Activated CD8-positive, alpha-beta memory T cell treated with anti-CD3 and anti-CD28 coated beads, Interleukin-2, amount 50 U/mL, for 4 hours (primary cell): ENCODE data around the gene METTL1.
"Not testable (repeated sequence)": the region's sequence is repeated elsewhere in the genome, so short reads cannot be mapped to it uniquely, and the experiment has no call there.

ENCODE experiments used
- DNase-seq: peaks from one replicate; pipeline ENCODE4 v3.0.0-alpha.2; 2020

The METTL1 gene

GRCh38 chr12:57796996-57797395 is 25.1 kb upstream of the METTL1 start:
- no peak for DNase-seq

DNA sequence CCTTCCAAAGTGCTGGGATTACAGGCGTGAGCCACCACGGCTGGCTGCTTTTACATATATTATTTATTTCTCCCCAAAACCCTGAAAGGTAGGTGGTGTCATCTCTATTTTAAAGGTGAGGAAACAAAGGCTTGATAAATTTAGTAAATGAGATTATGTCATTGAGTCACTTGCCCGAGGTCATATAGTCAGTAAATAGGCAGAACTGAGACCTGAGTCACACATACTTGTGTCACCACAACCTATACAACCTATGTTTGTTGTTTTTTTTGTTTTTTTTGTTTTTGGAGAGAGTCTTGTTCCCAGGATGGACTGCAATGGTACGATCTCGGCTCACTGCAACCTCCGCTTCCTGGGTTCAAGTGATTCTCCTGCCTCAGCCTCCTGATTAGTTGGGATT is 23.4 kb upstream of the METTL1 start:
- DNase-seq, result no peak

- no peak for DNase-seq
Measured at GRCh38 chr12:57793920-57794319, 22.0 kb upstream of the METTL1 start.

DNA sequence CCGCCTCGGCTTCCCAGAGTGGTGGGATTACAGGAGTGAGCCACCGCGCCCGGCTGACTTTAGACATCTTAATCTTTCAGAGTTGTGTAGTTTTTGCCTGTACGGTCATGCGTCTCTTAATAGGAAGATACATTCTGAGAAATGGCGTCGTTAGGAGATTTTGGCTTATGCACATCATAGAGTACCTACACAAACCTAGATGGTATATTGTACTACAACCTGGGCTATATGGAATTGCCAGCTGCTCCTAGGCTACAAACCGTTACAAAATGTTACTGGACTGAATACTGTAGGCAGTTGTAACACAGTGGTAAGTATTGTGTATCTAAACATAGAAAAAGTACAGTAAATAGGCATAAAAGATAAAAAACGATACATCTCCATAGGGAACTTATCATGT is 12.0 kb upstream of the METTL1 start:
- DNase-seq, result no peak

GRCh38 chr12:57783466-57783801 is 11.5 kb upstream of the METTL1 start:
- no peak for DNase-seq

- DNase-seq, result peak; percentile 98
Measured at GRCh38 chr12:57782608-57783465, 10.9 kb upstream of the METTL1 start, which contains the start of gene TSFM. TSS of gene TSFM (plus strand) at chr12:57782787. CDS start at chr12:57782802, 15 bp downstream.

- DNase-seq, result no peak
Measured at GRCh38 chr12:57782243-57782607, 10.3 kb upstream of the METTL1 start.

DNA sequence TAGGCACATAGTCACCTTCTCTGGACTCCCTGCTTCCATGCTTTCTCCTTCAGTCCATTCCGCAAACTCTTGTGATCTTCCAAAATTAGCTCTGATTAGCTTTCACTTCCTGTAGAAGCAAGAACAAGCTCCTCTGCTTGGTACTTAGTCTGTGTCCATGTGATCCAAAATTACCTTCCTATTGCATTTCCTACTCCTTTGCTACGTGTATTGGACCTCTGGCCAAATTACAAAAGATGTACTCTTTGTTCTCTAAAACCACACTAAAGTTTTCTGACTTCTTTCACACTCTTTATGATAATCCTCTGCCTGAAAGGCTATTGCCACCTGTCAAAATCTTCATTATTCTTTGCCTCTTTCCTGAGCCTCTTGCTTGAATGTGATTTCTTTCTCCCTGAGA is 9.9 kb upstream of the METTL1 start:
- DNase-seq, result no peak

DNA sequence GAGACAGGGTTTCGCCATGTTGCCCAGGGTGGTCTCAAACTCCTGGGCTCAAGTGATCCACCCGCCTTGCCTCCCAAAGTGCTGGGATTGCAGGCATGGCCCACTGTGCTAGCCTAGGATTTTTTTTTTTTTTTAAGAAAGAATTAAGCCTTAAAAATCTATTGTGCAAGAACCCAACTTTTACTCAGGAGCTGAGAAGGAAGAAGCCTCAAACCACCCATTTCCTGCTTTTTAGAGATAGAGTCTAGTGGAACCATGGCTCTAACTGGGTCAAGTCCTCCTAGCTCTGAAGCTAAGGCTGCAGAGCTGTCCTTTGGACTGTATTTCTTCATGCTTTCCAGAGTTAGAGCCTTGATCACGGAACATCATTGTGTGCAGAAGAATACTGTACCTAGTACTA is 9.3 kb upstream of the METTL1 start:
- no peak for DNase-seq

DNA sequence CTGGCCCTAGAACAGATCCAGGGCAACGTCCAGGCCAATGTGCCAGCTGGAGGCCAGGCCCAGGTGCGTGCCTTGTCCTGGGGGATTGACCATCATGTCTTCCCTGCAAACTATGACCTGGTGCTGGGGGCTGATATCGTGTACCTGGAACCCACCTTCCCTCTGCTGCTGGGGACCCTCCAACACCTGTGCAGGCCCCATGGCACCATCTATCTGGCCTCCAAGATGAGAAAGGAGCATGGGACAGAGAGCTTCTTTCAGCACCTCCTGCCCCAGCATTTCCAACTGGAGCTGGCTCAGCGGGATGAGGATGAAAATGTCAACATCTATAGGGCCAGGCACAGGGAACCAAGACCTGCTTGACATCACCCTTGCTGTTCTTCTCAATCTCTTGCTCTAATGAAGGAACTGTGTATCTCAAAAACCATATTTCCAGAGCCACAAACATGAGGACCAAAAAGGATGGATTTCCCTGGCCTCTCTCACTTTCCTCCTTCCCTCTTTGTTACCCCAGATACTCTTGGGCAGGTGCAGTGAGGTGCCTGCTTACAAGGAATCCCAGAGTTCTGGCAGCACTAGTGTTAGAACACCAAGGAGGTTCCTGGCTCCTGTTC is 8.5 kb upstream of the METTL1 start:
- DNase-seq, result no peak

- DNase-seq, result no peak
Measured at GRCh38 chr12:57779736-57780135, 7.8 kb upstream of the METTL1 start.

DNA sequence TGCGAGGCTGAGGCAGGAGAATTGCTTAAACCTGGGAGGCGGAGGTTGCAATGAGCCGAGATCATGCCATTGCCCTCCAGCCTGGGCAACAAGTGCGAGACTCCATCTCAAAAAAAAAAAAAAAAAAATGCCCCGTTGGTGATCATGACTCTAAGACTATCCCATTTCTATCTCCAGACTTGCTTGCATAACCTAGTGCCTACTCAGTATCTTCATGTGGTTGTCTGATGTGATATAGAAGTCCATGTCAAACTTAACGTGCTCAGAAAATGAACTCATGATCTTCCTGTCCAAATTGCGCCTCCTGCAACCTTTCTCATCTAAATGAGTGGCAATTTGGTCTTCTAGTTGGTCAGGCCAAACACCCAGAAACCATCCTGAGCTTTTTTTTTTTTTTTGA is 6.0 kb upstream of the METTL1 start:
- DNase-seq, result no peak

DNA sequence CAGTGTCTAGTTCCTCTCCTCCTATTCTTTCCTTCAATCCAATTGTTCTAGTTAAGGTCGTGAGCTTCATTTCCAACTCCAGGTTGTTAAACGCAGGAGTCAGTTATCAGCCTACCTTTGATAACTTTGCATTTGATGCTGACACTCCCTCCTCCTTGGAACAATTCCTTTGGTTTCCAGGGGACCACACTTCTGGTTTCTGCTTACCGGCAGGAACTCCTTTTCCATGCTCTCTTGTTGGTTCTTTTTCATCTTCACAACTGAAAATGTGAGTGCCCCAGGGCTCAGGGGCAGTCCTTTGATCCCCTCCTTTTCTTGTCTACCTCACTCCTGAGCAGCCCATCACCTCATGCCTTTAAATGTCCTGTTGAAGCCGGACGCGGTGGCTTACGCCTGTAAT is 5.5 kb upstream of the METTL1 start:
- DNase-seq, result no peak

GRCh38 chr12:57776247-57776587 is 4.3 kb upstream of the METTL1 start:
- no peak for DNase-seq

DNA sequence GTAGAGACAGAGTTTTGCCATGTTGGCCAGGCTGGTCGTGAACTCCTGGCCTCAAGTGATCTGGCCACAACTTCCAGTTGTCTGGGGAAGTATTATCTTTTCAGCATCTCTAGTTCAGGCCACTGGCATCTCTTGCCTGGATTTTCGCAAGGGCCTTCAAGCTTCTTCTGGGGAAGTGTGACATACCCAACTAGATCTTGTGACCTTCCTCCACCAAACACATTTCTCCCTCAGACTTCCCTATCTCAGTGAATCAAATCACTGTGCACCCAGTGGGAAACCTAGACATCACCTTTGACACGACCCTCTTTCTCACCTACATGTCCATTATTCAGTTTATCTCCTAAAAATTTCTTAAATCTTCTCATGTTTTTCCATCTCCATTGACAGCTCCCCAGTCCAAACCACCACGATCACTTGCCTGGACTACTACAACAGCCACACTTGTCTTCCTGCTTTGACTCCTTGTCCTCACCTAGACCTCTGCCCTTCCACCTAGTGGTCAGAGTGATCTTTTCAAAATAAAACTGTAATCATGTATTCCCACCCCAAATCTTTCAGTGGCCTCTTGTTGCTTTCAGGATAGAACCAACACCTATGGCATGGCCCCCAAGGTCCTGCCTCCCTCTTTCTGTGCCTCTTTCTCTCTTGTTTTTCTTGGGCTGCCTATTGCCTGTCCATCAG is 3.8 kb upstream of the METTL1 start:
- no peak for DNase-seq

DNA sequence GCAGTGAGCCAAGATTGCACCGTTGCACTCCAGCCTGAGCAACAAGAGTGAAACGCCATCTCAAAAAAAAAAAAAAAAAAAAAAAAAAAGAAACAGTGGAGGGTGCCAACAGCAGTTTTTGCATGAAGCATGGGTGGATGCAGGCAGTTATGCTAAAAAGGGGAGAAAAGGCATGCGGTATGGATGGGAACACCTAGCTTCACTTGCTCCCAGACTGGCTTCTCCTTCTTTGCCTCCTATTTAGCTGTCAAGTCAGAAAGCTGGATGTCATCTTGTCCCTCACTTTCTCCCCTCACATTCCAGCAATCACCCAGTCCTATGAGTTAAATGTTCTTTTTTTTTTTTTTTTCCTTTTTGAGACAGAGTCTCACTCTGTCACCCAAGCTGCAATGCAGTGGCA is 3.1 kb upstream of the METTL1 start:
- DNase-seq, result no peak

DNA sequence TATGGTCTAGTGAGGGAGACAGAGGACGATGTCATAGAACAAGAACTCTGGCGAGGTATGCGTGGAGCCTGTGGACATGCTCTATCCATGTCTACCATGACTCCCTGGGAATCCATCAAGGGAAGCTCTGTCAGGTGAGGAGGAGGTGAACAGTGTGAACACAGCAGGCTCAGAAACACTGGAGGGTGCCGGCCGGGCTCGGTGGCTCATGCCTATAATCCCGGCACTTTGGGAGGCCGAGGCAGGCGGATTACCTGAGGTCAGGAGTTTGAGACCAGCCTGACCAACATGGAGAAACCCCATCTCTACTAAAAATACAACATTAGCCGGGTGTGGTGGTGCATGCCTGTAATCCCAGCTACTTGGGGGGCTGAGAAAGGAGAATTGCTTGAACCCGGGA is 2.7 kb upstream of the METTL1 start:
- not testable (repeated sequence) for DNase-seq

GRCh38 chr12:57772429-57773322 is 771 bp upstream of the METTL1 start, which contains the start of gene EEF1AKMT3:
TSS of gene EEF1AKMT3 (plus strand) at chr12:57772614. CDS start at chr12:57772725, 111 bp downstream.
- DNase-seq, result no peak

GRCh38 chr12:57771236-57771872 is 551 bp downstream of the METTL1 start:
- peak; percentile 90 for DNase-seq

GRCh38 chr12:57770734-57771133 is 1.2 kb downstream of the METTL1 start:
- DNase-seq, result no peak

- DNase-seq, result no peak
Measured at GRCh38 chr12:57769594-57769993, 2.3 kb downstream of the METTL1 start.

DNA sequence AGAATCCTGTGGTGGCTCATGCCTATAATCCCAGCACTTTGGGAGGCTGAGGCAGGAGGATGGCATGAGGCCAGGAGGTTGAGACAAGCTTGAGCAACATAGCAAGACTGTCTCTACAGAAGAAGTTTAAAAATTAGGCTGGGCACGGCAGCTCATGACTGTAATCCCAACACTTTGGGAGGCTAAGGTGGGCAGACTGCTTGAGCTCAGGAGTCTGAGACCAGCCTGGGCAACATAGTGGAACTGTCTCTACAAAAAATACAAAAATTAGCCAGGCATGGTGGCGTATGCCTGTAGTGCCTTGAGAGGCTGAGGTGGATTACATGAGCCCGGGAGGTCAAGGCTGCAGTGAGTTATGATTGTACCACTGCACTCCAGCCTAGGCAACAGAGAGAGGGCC is 4.0 kb downstream of the METTL1 start:
- DNase-seq, result no peak

GRCh38 chr12:57767305-57767698 is 4.6 kb downstream of the METTL1 start:
- no peak for DNase-seq
